Ovary (tissue), 9 donors: ENCODE data around the gene PLSCR3. TPM values are rescaled to one million over a fixed set of nuclear protein-coding genes. Genes with fewer than 3 reads are reported as not detected.

Source experiments
- DNase-seq, 5 donors: peaks; one replicate each; pipeline ENCODE4 v3.0.0-alpha.2; 2019 to 2020
- H3K27ac ChIP-seq, 2 donors: fragments of 200-600 bp; one replicate each; pipeline versions ENCODE4 v1.5.1 to v1.8.0; 2019 to 2022
- H3K27me3 ChIP-seq: fragments of 200-600 bp; one replicate; pipeline ENCODE4 v1.8.0; 2022
- H3K36me3 ChIP-seq: fragments of 200-600 bp; sonication (generic); one replicate; pipeline ENCODE4 v1.5.1; 2019
- H3K4me1 ChIP-seq: one replicate; pipeline ENCODE4 v1.8.1; 2013; ENCODE audit warnings: mild to moderate bottlenecking, moderate library complexity; ENCODE audit not compliant: insufficient read depth
- H3K4me3 ChIP-seq: fragments of 200-600 bp; sonication (generic); one replicate; pipeline ENCODE4 v1.5.1; 2017
- H3K9me3 ChIP-seq, 2 donors: fragments of 200-600 bp in 1 of 2; sonication (generic) in 1 of 2; one replicate each; pipeline versions ENCODE4 v1.5.1 to v1.8.1; 2013 to 2019; ENCODE audit warnings: mild to moderate bottlenecking in 1 of 2, moderate library complexity in 1 of 2
- CTCF ChIP-seq, 3 donors: fragments of 450-650 bp in 2 of 3; fragments of 200-600 bp in 1 of 3; IDR thresholded peaks; one replicate each; pipeline versions ENCODE4 v1.5.1 to v1.8.0; 2016 to 2022; ENCODE audit warnings: antibody characterized with exemption in 3 of 3, mild to moderate bottlenecking in 1 of 3
- EP300 ChIP-seq: sonication (generic); formaldehyde crosslinking; IDR thresholded peaks from one replicate; pipeline ENCODE4 v1.6.1; 2017; ENCODE audit warnings: antibody characterized with exemption
- POLR2A ChIP-seq: fragments of 450-650 bp; IDR thresholded peaks from one replicate; pipeline ENCODE4 v1.6.1; 2017; ENCODE audit warnings: antibody characterized with exemption, mild to moderate bottlenecking, moderate library complexity
- WGBS, 3 donors: extraction: QIAGEN DNeasy Blood & Tissue Kit in 1 of 3; methylation state at CpG; one replicate each; pipeline versions ENCODE4 v1.1.5 to v1.1.7; 2013 to 2017; 5-methylcytosine and 5-hydroxymethylcytosine counted together
- intact Hi-C, 4 donors: fragments of 100-400 bp; cut with DNase I; formaldehyde crosslinking; loops; one replicate each; pipeline versions ENCODE4 v1.11.0 to v1.15.1; 2022 to 2023
- polyA plus RNA-seq, 2 donors: library from polyadenylated mRNA; stranded (reverse); fragments of 200-250 nt in 1 of 2; fragments of 350-450 nt in 1 of 2; fragmentation: Illumina TruSeq in 1 of 2; extraction: RNeasy Lipid Tissue Mini Kit (QIAGEN cat#74804) in 1 of 2; gene quantifications; one replicate each; pipeline ENCODE4 v1.2.3, GENCODE V29; 2013 to 2014
- total RNA-seq, 7 donors: library from RNA; depleted of rRNA in 2 of 7; stranded (reverse); fragments of >200 nt in 2 of 7; fragmentation: NEBNext Ultra II Directional in 3 of 7; extraction: Animal tissue kit (Norgen Biotek cat#: 25700) in 3 of 7; gene quantifications; one replicate each; pipeline versions ENCODE4 v1.1.0 to v1.2.4, GENCODE V29; 2016 to 2023
- donor health status: DM: no; HTN: no; CAD: no; lungs with moderate emphysema.
- donor health status: DM: no; HTN: no; CAD: no.
- donor health status: Bipolar disorder and iron deficiency.
- donor health status: DM: yes; HTN: yes; CAD: no.
- donor health status: DM: no; HTN: no; CAD: no.
- donor health status: DM: yes; HTN: yes; CAD: no.

The PLSCR3 gene
- total and polyA plus RNA-seq, 9 donors: 7.1 to 52.4 (median 33.8) TPM

DNA sequence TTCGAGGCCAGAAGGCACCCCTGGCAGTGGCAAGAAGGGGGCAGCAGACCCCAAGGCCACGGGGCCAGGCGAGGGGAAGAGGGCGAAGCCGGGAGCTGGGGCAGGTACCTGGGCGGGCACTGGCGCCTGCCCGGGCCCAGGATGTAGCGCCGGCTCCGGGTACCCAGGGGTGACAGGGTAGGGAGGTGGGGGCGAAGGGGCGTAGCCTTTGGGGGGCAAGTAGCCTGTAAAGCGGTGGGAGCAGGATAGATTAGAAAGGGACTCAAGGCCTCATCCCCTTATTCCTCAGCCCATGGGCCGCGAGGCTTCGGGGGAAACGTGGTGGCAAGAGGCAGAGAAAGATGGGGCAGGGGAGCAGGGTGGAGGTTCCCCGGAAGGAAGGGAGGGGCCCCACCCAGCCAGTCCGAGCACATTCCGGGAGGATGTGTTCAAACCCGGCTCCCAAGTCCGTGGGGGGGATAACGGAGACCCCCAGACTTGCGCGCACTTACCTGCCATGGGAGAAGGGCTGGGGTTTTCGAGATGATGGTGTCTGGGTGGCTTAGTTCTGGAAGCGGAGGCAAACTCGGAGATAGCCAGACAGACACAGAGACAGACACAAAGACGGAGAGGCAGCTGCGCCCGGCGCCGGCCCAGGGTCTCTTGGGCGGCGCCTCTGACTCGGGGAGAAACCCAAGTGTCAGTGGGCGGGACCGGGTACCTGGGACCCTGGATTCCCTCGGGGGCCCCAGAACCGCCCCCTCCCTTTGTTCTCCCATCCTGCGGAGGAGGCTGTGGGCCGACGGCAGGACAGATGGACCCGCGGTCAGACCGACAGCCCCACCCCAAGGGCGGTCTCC lies 493 bp downstream of the PLSCR3 start:
- Histone ChIP-seq H3K27me3 (no peaks in the 10 kb centered on the region), H3K27ac (peak overlapping the region; percentile 37 to 94), H3K4me1 (peaks cover 5% of the 10 kb centered on the region), H3K36me3 (no peaks in the 10 kb centered on the region), H3K4me3 (peak overlapping the region; percentile 63), H3K9me3 (no peaks in the 10 kb centered on the region)
- intact Hi-C loops: no loop called here
- no peak for TF ChIP-seq CTCF (IDR thresholded peaks at IDR 0.05)
- TF ChIP-seq EP300: no peak
- no peak for TF ChIP-seq POLR2A
- DNase-seq: peak in 2 of 5 donors; percentile 44 to 57
- 3% methylated on average over 46 to 48 of the region's 48 CpGs for WGBS, 3 donors

DNA sequence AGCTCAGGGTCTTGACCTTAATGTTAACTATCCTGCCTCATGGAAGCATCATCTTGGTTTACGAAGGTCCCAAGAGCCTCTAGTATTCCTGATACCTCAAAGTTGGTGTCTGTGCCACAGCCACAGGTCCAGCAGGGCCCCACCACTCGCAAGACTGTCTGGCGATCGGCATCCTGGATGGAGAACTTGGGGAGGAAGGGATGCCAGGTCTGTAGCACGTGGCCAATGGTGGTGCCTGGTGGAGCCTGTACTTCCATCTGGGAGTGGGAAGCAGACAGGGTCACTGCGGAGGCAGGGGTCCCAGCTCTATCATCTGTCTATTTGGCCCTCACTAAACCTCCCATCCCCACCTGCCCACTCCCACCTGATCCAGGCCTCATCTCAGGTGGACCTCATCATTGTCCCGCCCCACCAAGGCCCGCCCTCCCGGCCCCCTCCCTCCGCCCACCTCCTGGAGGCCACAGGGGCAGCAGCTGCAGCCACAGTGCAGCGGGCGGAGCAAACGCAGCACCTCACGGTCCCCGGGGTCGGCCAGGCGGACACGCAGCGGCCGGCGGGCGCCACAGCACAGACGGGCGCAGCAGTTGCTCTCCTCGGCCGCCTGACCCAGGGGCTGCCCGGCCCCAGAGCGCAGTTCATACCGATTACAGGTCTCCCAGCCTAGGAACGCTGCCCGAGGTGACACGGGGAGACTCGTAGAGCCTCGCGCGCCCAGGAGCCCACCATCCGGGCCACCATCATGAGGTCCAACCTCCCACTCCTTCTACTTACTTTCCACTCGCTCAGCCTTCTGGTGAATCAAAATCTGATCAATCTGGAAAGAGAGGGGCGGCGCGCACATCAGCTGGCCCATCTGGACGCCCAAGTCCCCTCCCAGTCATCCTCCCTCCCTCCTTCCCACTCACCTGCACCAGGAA lies 1.4 kb downstream of the PLSCR3 start:
- Histone ChIP-seq H3K4me1 (peaks cover 5% of the 10 kb centered on the region), H3K36me3 (no peaks in the 10 kb centered on the region), H3K9me3 (no peaks in the 10 kb centered on the region), H3K4me3 (peak overlapping the region; percentile 63), H3K27ac (no peak overlapping the region), H3K27me3 (no peaks in the 10 kb centered on the region)
- DNase-seq: peak in 3 of 5 donors; percentile 44 to 51 (median 48)
- TF ChIP-seq CTCF (IDR thresholded peaks at IDR 0.05) (no peak), EP300 (no peak), POLR2A (no peak)
- intact Hi-C loops: no loop called here
- WGBS, 3 donors: 60 to 66% (median 64%) methylated on average over 42 of the region's 42 CpGs

DNA sequence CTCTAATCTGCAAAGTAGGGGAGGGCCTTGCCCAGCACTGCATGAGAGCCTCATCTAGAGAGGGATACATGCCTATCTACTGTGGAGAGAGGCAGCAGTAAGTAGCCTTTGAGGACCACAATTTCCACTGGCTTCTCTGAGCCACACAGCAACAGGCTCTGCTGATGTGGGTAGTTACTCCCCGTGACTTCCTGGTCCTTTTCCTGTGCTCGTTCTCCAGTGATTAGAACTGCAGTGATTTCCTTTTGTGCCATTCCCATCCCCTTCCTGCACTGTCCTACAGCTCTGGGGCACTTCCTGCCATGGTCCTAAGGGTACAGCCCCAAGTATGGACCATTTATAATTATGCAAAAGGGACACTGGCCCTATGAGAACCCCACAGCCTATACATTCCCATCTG lies 3.0 kb downstream of the PLSCR3 start:
- Histone ChIP-seq H3K27me3 (no peaks in the 10 kb centered on the region), H3K4me3 (no peak overlapping the region), H3K36me3 (no peaks in the 10 kb centered on the region), H3K27ac (no peak overlapping the region), H3K9me3 (no peaks in the 10 kb centered on the region), H3K4me1 (peaks cover 5% of the 10 kb centered on the region)
- intact Hi-C loops: no loop called here
- WGBS, 3 donors: 87 to 89% (median 89%) methylated on average over 2 of the region's 2 CpGs
- DNase-seq: no peak
- TF ChIP-seq EP300 (no peak), POLR2A (no peak), CTCF (IDR thresholded peaks at IDR 0.05) (no peak)
